ENCODE results near the gene NTF4.

- TF ChIP-seq ATF6 (CRISPR knock-in tag; IDR thresholded peaks at IDR 0.05) (no peak), CTCF (IDR thresholded peaks at IDR 0.05) (no peak)
Observed at GRCh38 chr19:49101160-49101559, 36.5 kb upstream of the NTF4 start.
